ENCODE data around the gene RETREG3. TPM values are rescaled to one million over a fixed set of nuclear protein-coding genes. Genes with fewer than 3 reads are reported as not detected.
A peak's percentile ranks its signal among the peaks of the same experiment; 100 is the strongest.

The RETREG3 gene, protein sequence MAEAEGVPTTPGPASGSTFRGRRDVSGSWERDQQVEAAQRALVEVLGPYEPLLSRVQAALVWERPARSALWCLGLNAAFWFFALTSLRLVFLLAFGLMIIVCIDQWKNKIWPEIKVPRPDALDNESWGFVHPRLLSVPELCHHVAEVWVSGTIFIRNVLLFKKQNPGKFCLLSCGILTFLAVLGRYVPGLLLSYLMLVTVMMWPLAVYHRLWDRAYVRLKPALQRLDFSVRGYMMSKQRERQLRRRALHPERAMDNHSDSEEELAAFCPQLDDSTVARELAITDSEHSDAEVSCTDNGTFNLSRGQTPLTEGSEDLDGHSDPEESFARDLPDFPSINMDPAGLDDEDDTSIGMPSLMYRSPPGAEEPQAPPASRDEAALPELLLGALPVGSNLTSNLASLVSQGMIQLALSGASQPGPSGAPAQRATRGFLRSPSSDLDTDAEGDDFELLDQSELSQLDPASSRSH
- total RNA-seq (116 TPM), polyA plus RNA-seq (100 to 1,000 TPM; 201 to 243 (median 218) TPM)

DNA sequence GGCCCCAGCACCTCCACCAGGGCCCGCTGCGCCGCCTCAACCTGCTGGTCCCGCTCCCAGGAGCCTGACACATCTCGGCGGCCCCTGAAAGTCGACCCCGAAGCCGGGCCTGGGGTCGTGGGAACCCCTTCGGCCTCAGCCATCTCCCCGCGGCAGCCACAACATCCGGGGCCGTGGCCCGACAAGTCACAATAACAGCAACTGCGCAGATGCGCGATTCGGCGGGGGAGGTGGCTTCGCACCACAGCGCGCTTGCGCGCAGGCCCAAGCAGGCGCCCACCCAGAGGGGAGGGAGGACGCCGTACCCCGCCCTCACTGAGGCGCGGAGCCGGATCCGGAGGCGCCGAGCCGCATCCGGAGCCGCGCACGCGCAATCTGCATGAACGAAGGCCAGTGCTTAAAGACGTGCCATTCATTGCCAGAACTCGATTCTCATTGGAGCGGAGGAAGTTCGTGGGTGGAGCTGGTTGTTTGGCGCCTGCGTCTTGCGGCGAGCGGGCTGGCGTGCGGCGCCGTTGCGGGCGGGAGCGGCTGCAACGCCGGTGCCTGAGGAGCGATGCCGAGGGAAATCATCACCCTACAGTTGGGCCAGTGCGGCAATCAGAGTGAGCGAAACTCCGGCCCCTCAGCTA lies at the start of gene RETREG3, which contains the start of gene TUBG1:
Gene RETREG3, minus strand, starts transcription at position 193 of the 632 bp plus-strand sequence. Its CDS starts 50 bp downstream, at position 143.
Gene TUBG1, plus strand, starts transcription at position 502 of the 632 bp plus-strand sequence. Its CDS starts 55 bp downstream, at position 557.
- ATAC-seq (ENCODE audit: low read depth in 2 of 2): peak; percentile 90 to 93

DNA sequence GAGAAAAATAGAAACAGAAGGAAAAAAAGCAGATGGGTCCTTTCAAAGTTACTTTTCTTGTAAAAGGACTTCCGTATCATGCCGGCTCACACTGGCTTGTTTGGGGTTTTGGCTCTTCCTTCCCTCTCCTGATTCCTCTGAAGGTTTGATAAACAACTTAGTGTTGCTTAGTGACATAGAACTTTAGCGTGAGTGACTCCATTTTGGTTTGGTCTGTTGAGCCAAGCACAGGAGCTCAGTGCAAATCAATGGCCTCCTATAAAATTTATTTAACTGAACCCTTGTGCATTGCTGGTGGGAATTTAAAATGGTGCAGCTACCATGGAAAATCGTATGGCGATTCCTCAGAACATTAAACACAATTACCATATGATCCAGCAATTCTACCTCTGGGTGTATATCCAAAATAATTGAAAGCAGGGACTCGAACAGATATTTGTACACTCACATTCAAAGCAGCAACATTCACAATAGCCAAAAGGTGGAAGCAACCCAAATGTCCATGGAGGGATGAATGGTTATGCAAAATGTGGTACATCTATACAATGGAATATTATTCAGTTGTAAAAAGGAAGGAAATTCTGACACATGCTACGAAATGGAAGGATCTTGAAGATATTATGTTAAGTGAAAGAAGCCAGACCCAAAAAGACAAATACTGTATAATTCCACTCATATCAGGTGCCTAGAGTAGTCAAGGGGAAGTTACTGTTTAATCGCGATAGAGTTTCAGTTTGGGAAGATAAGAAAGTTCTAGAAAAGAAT lies 48.8 kb upstream of the RETREG3 start:
- ATAC-seq (ENCODE audit: low read depth in 2 of 2) (no peak), DNase-seq (no peak)
- H3K4me1 Mint-ChIP-seq: peaks cover 5 to 28% (median 19%) of the 10 kb centered on the region in 4 donors
- peaks cover 15% of the 10 kb centered on the region for H3K4me1 ChIP-seq (ENCODE audit: control insufficient read depth, insufficient read depth, low read length, poor library complexity, severe bottlenecking)
- no peak overlapping the region for H3K27ac Mint-ChIP-seq
- H3K27me3 Mint-ChIP-seq: peaks cover 19% of the 10 kb centered on the region
- no peaks in the 10 kb centered on the region for H3K9me3 Mint-ChIP-seq
- no peak overlapping the region for H3K27ac ChIP-seq (ENCODE audit: insufficient read depth, low read length, poor library complexity, severe bottlenecking)
- peaks cover 2% of the 10 kb centered on the region for H3K36me3 Mint-ChIP-seq
- peak overlapping the region; percentile 89 to 93 (median 91) for H3K4me3 Mint-ChIP-seq
- H3K4me3 ChIP-seq (ENCODE audit: low read depth, low read length): peak overlapping the region; percentile 76
- no peaks in the 10 kb centered on the region for H3K27me3 ChIP-seq (ENCODE audit: control insufficient read depth, insufficient read depth, low read length)
- H3K9me3 ChIP-seq (ENCODE audit: control insufficient read depth in 2 of 2, low read length in 2 of 2): no peaks in the 10 kb centered on the region
- H3K36me3 ChIP-seq (ENCODE audit: control insufficient read depth, insufficient read depth, low read length): no peaks in the 10 kb centered on the region

More for the DNA sequence above, at the start of gene RETREG3, which contains the start of gene TUBG1:
- Mint-ChIP-seq H3K27ac (peak within 1 kb of the TSS; percentile 97 to 100 (median 100)), H3K4me1 (peaks cover 6 to 53% (median 36%) of the 10 kb centered on the region in 4 donors), H3K27me3 (peaks cover 7% of the 10 kb centered on the region), H3K4me3 (peak within 1 kb of the TSS; percentile 100), H3K9me3 (no peaks in the 10 kb centered on the region), H3K36me3 (peaks cover 26% of the 10 kb centered on the region)
- Histone ChIP-seq H3K4me3 (ENCODE audit: low read depth, low read length) (peak within 1 kb of the TSS; percentile 98), H3K27ac (ENCODE audit: insufficient read depth, low read length, poor library complexity, severe bottlenecking) (peak within 1 kb of the TSS; percentile 91), H3K36me3 (ENCODE audit: control insufficient read depth, insufficient read depth, low read length) (peaks cover 3% of the 10 kb centered on the region), H3K4me1 (ENCODE audit: control insufficient read depth, insufficient read depth, low read length, poor library complexity, severe bottlenecking) (peaks cover 52% of the 10 kb centered on the region), H3K27me3 (ENCODE audit: control insufficient read depth, insufficient read depth, low read length) (no peaks in the 10 kb centered on the region), H3K9me3 (ENCODE audit: control insufficient read depth in 2 of 2, low read length in 2 of 2) (no peaks in the 10 kb centered on the region)
- peak; percentile 99 to 100 (median 99) for DNase-seq

DNA sequence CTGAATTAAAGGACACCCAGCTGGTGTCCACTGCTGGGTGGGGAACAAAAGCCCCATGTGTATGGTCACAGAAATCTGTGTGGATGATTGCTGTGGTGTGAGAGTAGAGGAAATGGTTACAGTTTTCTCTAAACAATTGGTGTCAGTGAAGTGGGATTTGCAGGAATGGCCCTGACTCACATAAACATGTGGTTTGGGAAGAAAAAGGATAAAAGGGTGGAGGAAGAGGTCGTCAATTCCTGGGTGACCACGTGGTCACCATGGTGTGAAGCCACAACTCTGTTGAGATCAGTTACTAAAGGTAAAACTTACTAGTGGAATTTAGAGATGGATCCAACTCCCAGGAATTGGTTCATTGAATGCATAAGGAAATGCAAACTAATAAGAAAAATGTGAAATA lies 46.4 kb upstream of the RETREG3 start:
- DNase-seq: no peak
- Histone ChIP-seq H3K36me3 (ENCODE audit: control insufficient read depth, insufficient read depth, low read length) (no peaks in the 10 kb centered on the region), H3K27ac (ENCODE audit: insufficient read depth, low read length, poor library complexity, severe bottlenecking) (no peak overlapping the region), H3K27me3 (ENCODE audit: control insufficient read depth, insufficient read depth, low read length) (no peaks in the 10 kb centered on the region), H3K4me1 (ENCODE audit: control insufficient read depth, insufficient read depth, low read length, poor library complexity, severe bottlenecking) (peaks cover 15% of the 10 kb centered on the region), H3K4me3 (ENCODE audit: low read depth, low read length) (no peak overlapping the region), H3K9me3 (ENCODE audit: control insufficient read depth in 2 of 2, low read length in 2 of 2) (no peaks in the 10 kb centered on the region)
- no peak for ATAC-seq (ENCODE audit: low read depth in 2 of 2)
- H3K4me3 Mint-ChIP-seq: peak overlapping the region in 2 of 4 donors; percentile 46 to 89
- peaks cover 26% of the 10 kb centered on the region for H3K27me3 Mint-ChIP-seq
- peaks cover 0 to 2% (median 0%) of the 10 kb centered on the region in 7 donors for H3K9me3 Mint-ChIP-seq
- H3K27ac Mint-ChIP-seq: peak overlapping the region in 1 of 3 donors; percentile 94
- H3K4me1 Mint-ChIP-seq: peaks cover 5 to 34% (median 18%) of the 10 kb centered on the region in 4 donors
- H3K36me3 Mint-ChIP-seq: no peaks in the 10 kb centered on the region

DNA sequence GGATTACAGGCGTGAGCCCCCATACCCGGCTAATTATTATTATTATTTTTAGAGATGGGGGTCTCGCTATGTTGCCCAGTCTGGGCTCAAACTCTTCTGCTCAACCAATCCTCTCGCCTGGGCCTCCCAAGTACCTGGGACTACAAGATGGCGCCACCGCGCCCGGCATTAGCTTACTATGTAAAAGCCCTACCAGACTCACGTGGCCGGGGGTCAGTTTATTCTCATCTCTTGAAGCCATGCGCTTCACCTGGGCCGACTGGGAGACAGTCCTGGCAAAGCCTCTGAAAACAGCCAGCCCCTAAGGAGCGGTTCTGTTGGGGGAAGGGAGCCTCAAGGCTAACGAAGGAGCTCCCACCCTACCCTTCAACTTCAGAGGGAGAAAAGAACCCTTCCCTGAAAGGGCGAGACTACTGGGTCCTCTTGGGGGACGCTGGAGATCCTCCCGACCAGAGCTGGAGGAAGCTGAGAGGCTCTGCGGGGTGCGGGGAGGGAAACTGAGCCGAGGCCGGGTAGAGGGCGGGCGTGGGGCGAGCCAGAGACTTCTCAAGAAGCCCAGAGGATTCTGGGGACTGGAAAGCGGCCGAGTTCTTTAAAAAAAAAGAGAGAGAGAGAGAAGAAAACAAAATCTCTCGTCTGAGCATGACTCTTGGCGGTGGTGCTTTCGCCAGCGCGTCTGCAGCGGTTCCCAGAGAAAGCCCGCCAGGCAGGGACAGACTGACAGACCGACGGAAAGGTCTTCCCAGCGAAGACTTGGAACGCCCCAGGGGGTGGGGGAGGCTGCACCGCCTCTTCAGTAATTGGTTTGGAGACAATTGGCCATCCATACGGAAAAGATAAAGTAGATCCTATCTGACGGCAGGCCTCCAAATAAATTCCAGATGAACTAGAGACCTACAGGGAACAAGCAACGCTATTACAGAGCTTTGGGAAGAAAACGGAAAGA lies 44.3 kb upstream of the RETREG3 start:
- peaks cover under 1% of the 10 kb centered on the region for H3K4me1 ChIP-seq (ENCODE audit: control insufficient read depth, insufficient read depth, low read length, poor library complexity, severe bottlenecking)
- H3K27me3 ChIP-seq (ENCODE audit: control insufficient read depth, insufficient read depth, low read length): no peaks in the 10 kb centered on the region
- DNase-seq: no peak
- Mint-ChIP-seq H3K36me3 (no peaks in the 10 kb centered on the region), H3K27ac (no peak overlapping the region), H3K27me3 (peaks cover 22% of the 10 kb centered on the region), H3K4me3 (peak overlapping the region in 2 of 4 donors; percentile 28 to 38), H3K4me1 (peaks cover 5 to 25% (median 8%) of the 10 kb centered on the region in 4 donors), H3K9me3 (peaks cover 0 to 2% (median 0%) of the 10 kb centered on the region in 7 donors)
- H3K27ac ChIP-seq (ENCODE audit: insufficient read depth, low read length, poor library complexity, severe bottlenecking): no peak overlapping the region
- H3K36me3 ChIP-seq (ENCODE audit: control insufficient read depth, insufficient read depth, low read length): no peaks in the 10 kb centered on the region
- no peak overlapping the region for H3K4me3 ChIP-seq (ENCODE audit: low read depth, low read length)
- ATAC-seq (ENCODE audit: low read depth in 2 of 2): no peak
- no peaks in the 10 kb centered on the region for H3K9me3 ChIP-seq (ENCODE audit: control insufficient read depth in 2 of 2, low read length in 2 of 2)

DNA sequence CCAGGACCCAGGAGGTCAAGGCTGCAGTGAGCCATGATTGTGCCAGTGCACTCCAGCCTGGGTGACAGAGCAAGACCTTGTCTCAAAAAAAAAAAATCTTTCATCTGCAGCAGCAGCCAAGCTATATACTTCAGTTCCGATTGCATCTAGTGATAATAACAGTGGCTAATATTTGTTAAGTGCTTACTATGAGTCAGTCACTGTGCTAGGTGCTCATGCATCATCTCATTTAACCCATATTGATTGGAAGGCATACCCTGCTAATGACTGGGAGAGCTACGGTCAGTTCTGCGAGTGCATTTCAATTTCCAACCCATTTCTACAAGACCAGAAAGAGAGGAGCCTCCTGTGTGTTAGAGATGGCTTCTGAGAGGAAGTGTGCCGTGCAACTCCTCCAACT lies 42.2 kb upstream of the RETREG3 start:
- H3K27me3 Mint-ChIP-seq: peaks cover 28% of the 10 kb centered on the region

DNA sequence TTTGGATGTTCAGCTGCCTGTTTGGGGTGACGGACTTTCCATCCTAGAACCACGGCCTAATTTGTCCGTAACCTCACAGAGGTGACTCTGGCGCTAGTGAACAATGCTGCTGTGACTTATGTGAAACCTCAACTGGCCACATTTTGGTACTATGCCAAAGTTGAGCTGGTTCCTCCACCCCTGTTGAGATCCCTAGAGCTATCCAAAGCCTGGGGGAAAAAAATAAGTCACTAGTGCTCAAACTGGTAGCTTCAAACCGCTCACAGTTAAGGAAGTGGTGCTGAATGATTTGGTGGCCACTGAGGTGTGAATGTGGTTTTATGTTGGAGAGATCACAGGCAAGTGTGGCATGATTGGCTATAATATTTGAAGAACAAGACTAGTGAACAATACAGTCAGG lies 38.6 kb upstream of the RETREG3 start:
- DNase-seq: no peak
- Histone ChIP-seq H3K27me3 (ENCODE audit: control insufficient read depth, insufficient read depth, low read length) (peaks cover 4% of the 10 kb centered on the region), H3K9me3 (ENCODE audit: control insufficient read depth in 2 of 2, low read length in 2 of 2) (no peaks in the 10 kb centered on the region), H3K4me1 (ENCODE audit: control insufficient read depth, insufficient read depth, low read length, poor library complexity, severe bottlenecking) (no peaks in the 10 kb centered on the region), H3K27ac (ENCODE audit: insufficient read depth, low read length, poor library complexity, severe bottlenecking) (no peak overlapping the region), H3K4me3 (ENCODE audit: low read depth, low read length) (no peak overlapping the region), H3K36me3 (ENCODE audit: control insufficient read depth, insufficient read depth, low read length) (no peaks in the 10 kb centered on the region)
- peak in 1 of 2 donors; percentile 11 for ATAC-seq (ENCODE audit: low read depth in 2 of 2)
- no peaks in the 10 kb centered on the region for H3K36me3 Mint-ChIP-seq
- H3K27ac Mint-ChIP-seq: no peak overlapping the region
- peaks cover 26% of the 10 kb centered on the region for H3K27me3 Mint-ChIP-seq
- peaks cover 0 to 5% (median 0%) of the 10 kb centered on the region in 4 donors for H3K4me1 Mint-ChIP-seq
- no peak overlapping the region for H3K4me3 Mint-ChIP-seq
- peaks cover 0 to 2% (median 0%) of the 10 kb centered on the region in 7 donors for H3K9me3 Mint-ChIP-seq

More for the DNA sequence above, 42.2 kb upstream of the RETREG3 start:
- no peak for ATAC-seq (ENCODE audit: low read depth in 2 of 2)
- Mint-ChIP-seq H3K9me3 (peaks cover 0 to 2% (median 0%) of the 10 kb centered on the region in 7 donors), H3K27ac (no peak overlapping the region), H3K4me1 (peaks cover 3 to 18% (median 7%) of the 10 kb centered on the region in 4 donors), H3K4me3 (no peak overlapping the region), H3K36me3 (no peaks in the 10 kb centered on the region)
- H3K4me1 ChIP-seq (ENCODE audit: control insufficient read depth, insufficient read depth, low read length, poor library complexity, severe bottlenecking): no peaks in the 10 kb centered on the region
- H3K27me3 ChIP-seq (ENCODE audit: control insufficient read depth, insufficient read depth, low read length): no peaks in the 10 kb centered on the region
- no peak overlapping the region for H3K4me3 ChIP-seq (ENCODE audit: low read depth, low read length)
- H3K9me3 ChIP-seq (ENCODE audit: control insufficient read depth in 2 of 2, low read length in 2 of 2): no peaks in the 10 kb centered on the region
- no peaks in the 10 kb centered on the region for H3K36me3 ChIP-seq (ENCODE audit: control insufficient read depth, insufficient read depth, low read length)
- no peak overlapping the region for H3K27ac ChIP-seq (ENCODE audit: insufficient read depth, low read length, poor library complexity, severe bottlenecking)
- no peak for DNase-seq
